NCI-H2196 (cell line): ENCODE data around the gene TMEM125.
A peak's percentile ranks its signal among the peaks of the same experiment; 100 is the strongest.

ENCODE experiments used
- DNase-seq: peaks from one replicate; lab custom pipeline; 2025; ENCODE audit not compliant: unreplicated experiment; lab: John Stamatoyannopoulos, UW

TMEM125 gene

DNA sequence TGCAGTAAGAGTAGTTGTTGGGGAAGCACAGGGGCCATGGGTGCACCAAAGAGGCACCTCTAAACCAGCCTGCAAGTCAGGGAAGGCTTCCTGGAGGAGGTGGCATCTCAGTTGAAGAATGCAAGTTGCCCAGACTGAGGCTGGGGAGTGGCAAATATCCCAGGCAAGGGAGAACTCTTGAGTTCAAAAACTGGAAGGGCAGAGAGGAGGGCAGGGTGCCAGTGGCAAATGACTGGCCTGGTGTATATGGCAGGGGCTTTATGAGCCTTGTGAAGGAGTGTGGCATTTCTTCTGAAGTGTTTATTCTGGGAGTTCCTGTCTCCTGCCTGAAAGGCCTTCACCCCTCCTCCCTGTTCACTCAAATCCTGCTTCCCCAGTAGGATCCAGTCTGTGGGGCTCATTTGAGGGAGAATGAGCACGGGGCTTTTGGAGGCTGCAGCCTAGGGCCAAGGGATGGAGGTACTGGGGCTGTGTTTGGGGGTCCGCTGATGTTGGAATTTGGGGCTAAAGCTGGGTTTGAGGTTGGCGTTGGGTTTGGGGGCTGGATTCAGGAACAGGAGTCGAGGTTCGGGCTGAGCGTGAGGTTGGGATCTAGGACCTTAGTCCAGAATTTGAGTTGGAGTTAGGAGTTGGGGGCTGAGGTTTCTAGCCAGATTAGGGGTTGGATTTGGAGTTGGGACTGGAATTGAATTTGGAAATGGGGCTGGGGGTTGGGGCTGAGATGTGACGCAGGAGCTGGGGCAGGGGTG is at the start of gene TMEM125:
TMEM125 (plus strand) TSS at position 357 of the 749 bp plus-strand sequence. CDS start 2,740 bp downstream, outside the sequence.
- DNase-seq = peak; percentile 5

DNA sequence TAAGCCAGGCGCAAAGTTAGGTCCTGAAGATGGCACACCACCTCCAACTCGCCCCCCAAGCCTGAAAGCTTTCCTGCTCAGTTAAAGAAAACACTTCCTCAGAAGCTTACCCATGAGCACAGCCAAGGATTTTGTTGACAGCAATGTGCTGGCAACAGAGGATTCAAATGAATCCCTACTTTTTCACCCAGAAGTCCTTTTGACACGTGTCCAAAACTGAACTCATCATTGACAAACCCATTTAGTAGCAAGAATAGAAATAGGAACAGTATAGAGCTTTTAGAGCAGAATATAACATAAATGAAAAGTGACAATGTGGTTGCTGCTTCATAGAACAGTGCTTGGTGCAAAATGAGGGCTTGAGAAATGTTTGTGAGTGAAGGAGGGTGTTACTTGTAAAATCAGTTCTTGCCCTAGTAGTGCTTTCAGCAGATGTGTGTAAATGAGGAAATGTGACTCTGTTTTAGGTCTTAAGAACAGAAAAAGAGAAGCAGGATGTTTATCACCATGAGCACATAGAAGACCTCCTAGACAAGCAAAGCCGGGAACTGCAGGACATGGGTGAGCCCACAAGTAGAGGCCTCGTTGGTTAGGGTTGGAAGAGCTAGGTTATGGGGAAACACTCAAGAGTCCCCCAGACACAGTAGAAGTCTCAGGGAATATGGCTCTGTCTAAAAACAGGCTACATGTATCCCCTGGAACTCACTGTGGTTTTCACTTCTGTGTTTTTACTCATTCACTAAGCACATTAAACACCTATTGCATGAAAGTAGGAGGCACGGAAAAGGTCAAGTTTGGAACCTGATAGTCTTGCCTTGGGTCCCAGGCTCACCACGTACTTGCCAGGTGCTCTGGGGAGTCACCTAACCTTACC is 48.6 kb upstream of the TMEM125 start:
- DNase-seq = no peak

- DNase-seq = no peak
Observed at GRCh38 chr1:43221797-43222196, 48.0 kb upstream of the TMEM125 start.

GRCh38 chr1:43222879-43223278 is 46.9 kb upstream of the TMEM125 start:
- DNase-seq = no peak

DNA sequence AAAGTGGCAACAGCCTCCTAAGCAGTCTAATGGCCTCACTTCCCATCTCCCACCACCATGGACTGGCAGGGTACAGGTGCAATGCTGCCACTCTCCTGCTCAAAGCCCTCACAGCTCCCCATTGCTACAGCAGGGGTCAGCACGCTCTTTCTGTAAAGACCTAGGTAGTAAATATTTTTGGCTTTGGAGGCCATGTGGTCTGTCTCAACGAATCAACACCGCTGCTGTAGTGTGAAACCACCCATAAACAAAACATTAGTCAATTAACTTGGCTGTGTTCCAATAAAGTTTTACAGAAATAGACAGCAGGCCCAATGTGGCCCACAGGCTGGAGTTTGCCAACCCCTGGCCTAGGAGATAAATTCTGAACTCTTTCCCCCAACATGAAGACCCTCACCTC is 44.6 kb upstream of the TMEM125 start:
- DNase-seq = no peak

- DNase-seq = peak; percentile 86
Observed at GRCh38 chr1:43227143-43227764, 42.5 kb upstream of the TMEM125 start.

DNA sequence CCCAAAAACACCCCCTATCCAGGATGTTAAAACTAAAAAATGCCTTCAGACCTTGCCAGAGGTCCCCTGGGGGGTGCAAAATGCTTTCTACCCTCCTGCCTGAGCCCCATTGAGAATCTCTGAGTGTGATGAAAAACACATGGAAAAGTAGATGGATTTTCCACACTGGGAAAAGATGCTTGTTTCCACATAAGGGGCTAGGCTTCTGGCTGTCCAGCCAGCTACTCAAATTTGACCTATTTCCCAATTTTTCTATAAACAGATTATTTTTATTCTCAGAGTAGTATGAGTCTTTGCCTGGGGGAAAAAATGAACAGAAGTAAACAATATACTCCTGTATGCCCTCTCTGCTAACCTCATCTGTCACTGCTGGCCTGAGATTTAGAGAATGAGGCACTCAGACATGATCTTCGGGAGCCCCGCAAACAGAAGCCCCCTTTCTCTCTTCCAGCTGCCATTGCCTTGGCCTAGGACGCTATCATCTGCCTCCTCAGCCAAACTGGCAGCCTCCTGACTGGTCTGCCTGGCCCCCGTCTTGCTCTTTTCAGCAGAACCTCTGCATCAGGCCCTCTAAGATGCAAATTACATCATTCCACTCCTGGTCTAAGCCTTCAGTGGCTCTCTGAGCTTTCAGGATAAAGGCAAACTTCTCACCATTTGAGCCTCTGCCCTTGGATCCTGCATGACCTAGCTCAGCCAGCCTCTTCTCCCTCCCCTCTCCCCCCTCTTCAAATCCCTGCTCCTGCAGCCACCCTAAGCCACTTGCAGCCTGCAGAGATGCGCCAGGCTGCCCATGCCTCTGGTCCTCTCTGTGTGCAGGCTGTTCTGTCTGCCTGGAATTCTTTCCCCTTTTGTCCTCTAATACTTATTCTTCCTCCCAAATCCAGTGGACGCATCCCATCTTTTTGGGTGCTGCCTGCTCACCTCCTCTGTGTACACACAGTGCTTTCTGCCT is 39.7 kb upstream of the TMEM125 start:
- DNase-seq = no peak

- DNase-seq = no peak
Observed at GRCh38 chr1:43232074-43232473, 37.7 kb upstream of the TMEM125 start.

DNA sequence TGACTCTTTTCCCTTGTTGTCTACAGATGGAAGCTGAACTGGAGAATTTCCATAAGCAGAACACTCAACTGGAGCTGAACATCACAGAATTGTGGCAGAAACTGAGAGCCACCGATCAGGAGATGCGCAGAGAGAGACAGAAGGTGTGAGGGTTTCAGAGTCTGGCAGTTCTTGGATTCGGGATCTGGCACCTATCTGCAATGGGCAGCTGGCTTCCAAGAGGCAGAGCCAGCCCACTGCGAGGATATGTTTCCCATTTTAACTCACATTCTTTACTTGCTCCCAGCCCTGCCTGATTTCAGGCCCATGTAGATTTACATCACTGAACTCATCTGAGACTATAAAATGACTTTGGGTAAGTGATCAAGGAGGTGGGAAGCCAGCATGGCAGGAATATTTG is 37.3 kb upstream of the TMEM125 start:
- no peak for DNase-seq

GRCh38 chr1:43233631-43234030 is 36.2 kb upstream of the TMEM125 start:
- no peak for DNase-seq

GRCh38 chr1:43234267-43234666 is 35.5 kb upstream of the TMEM125 start:
- DNase-seq = no peak

GRCh38 chr1:43235040-43235439 is 34.7 kb upstream of the TMEM125 start:
- DNase-seq = no peak

GRCh38 chr1:43235451-43236121 is 34.2 kb upstream of the TMEM125 start:
- DNase-seq = no peak

DNA sequence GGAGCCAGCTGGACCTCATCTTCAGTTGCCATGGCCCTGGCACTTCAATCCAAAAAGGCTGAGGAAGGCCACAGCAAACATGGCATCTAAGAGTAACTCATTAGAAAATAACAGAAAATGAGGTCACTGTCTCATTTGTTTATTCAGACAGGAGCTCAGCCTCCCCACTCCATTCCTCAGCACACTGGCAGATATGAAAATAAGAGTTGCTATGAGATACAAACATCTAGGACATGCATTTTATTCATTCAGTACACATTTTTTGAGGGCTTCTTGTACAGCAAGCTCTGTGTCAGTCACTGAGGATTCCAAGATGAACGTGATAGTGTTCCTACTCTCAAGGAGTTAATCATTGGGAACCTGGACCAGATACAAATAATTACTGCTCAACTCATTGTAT is 32.7 kb upstream of the TMEM125 start:
- DNase-seq = no peak

DNA sequence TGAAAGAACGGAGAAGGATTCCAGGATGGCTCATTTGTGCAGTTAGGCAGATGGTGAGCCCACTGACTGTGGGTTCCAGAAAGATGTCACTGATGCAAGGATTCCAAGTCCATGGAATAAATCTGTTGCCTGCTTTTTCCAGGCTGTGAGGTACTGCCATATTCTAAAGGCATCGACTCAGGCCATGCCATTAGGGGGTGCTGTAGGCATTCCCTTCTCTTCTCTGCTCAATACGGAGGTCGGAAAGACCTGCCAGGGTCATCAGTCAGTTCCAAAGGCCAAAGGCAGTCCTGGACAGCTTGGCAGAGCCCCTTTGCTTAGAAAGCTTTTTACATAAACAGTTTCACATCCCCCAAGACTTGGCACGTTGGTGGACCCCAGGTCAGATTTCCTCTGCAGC is 31.7 kb upstream of the TMEM125 start:
- peak; percentile 57 for DNase-seq

DNA sequence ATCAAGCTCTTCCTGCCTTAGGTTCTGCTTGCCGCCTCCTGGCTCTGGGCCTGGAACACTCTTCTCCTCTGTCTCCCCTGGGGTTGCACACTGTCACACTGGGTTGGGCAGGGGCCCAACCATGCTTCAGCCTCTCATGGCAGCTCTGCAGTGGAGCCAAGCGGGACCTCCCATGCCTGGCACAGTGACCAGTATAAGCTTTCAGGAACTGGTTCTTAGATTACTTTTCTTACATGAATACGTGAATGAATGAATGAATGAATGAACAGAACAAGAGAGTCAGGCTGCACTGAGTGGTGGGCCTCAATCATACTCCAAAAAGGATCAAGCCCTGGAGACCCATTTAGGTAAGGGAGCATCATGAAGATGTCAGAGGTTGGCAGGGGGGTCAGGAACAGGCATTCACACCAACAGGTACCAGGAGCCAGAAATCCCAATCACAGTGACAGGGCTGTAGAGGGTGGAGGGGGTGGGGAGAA is 30.8 kb upstream of the TMEM125 start:
- DNase-seq = no peak

- no peak for DNase-seq
Observed at GRCh38 chr1:43239484-43239883, 30.3 kb upstream of the TMEM125 start.

- DNase-seq = no peak
Observed at GRCh38 chr1:43241413-43241836, 28.4 kb upstream of the TMEM125 start.

DNA sequence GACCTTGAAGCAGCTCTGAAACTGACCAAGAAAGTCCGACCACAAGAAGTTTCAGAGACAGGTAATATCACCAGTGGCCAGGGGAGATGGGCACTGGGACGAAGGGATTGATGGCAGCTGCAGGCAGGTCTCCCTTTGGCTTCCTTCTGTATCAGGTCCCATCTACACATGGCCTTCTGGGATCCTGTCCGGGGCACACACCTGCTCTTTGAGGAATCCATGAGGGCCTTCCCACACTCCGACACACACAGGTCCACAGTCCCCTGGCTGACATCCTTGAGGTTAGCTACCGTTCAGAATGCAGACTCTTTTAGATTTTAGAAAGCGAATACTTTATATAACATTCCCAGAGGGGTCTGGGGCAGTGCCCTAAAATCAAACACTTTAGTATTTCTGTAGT is 26.5 kb upstream of the TMEM125 start:
- DNase-seq = no peak
